Stomach (tissue), 9 donors: ENCODE measurements around the gene PLCD1. TPM values are rescaled to one million over a fixed set of nuclear protein-coding genes. Genes with fewer than 3 reads are reported as not detected.
A peak's percentile ranks its signal among the peaks of the same experiment; 100 is the strongest.

Experiments used
- DNase-seq, 2 donors: peaks; one replicate each; pipeline versions ENCODE4 v3.0.0 to v3.0.0-alpha.2; 2013 to 2019
- H3K27ac ChIP-seq, 5 donors: fragments of 200-600 bp in 4 of 5; sonication (generic) in 4 of 5; one replicate each; pipeline ENCODE4 v1.5.1; 2013 to 2019; ENCODE audit warnings: mild to moderate bottlenecking in 1 of 5, moderate library complexity in 1 of 5
- H3K27me3 ChIP-seq, 3 donors: fragments of 200-600 bp; sonication (generic); one replicate each; pipeline ENCODE4 v1.5.1; 2017 to 2019; ENCODE audit warnings: mixed run types in 1 of 3
- H3K36me3 ChIP-seq, 4 donors: fragments of 200-600 bp; sonication (generic); 1 replicate in 3 of 4; 2 replicates in 1 of 4; pipeline ENCODE4 v1.5.1; 2016 to 2019
- H3K4me1 ChIP-seq, 4 donors: fragments of 200-600 bp; sonication (generic); one replicate each; pipeline ENCODE4 v1.5.1; 2016 to 2019
- H3K4me3 ChIP-seq, 4 donors: fragments of 200-600 bp; sonication (generic) in 3 of 4; one replicate each; pipeline ENCODE4 v1.5.1; 2016 to 2019; ENCODE audit warnings: mild to moderate bottlenecking in 1 of 4
- H3K9me3 ChIP-seq, 4 donors: fragments of 200-600 bp; sonication (generic); one replicate each; pipeline ENCODE4 v1.5.1; 2016 to 2019
- EP300 ChIP-seq: sonication (generic); formaldehyde crosslinking; IDR thresholded peaks from one replicate; pipeline ENCODE4 v1.6.1; 2017; ENCODE audit warnings: antibody characterized with exemption
- POLR2A ChIP-seq, 4 donors: fragments of 450-650 bp; IDR thresholded peaks; one replicate each; pipeline ENCODE4 v1.6.1; 2016; ENCODE audit warnings: antibody characterized with exemption in 4 of 4, control low read depth in 2 of 4, mild to moderate bottlenecking in 1 of 4, moderate library complexity in 1 of 4
- POLR2AphosphoS5 ChIP-seq, 3 donors: sonication (generic); formaldehyde crosslinking; IDR thresholded peaks; one replicate each; pipeline ENCODE4 v1.6.1; 2016; ENCODE audit warnings: antibody characterized with exemption in 3 of 3
- WGBS, 5 donors: extraction: QIAGEN DNeasy Blood & Tissue Kit in 3 of 5; methylation state at CpG; one replicate each; pipeline versions ENCODE4 v1.1.5 to v1.1.7; 2013 to 2018; 5-methylcytosine and 5-hydroxymethylcytosine counted together
- intact Hi-C: fragments of 100-400 bp; cut with DNase I; formaldehyde crosslinking; loops from one replicate; pipeline ENCODE4 v1.15.1; 2023; ENCODE audit warnings: low total_unique reads
- polyA plus RNA-seq, 3 donors: library from polyadenylated mRNA; stranded (reverse); fragments of 200-250 nt; gene quantifications; one replicate each; pipeline ENCODE4 v1.2.3, GENCODE V29; 2013
- small RNA-seq, 4 donors: library from RNA; depleted of rRNA; stranded (forward); fragments of <200 nt; gene quantifications; one replicate each; pipeline ENCODE3, GENCODE V24; 2016
- total RNA-seq, 5 donors: library from RNA; depleted of rRNA; stranded (reverse); fragments of >200 nt; gene quantifications; one replicate each; pipeline versions ENCODE4 v1.1.0 to v1.2.3, GENCODE V29; 2014 to 2016
- TF ChIP-seq, protein P1 (sequence below), 7 experiments: fragments of 450-650 bp in 4 of 7; fragments of 200-600 bp in 3 of 7; sonication (generic) in 3 of 7; IDR thresholded peaks; one replicate each; pipeline ENCODE4 v1.5.1; 2016 to 2019; ENCODE audit warnings: antibody characterized with exemption in 7 of 7, control low read depth in 2 of 7, mild to moderate bottlenecking in 1 of 7
- donor health status: healthy with polysubstance abuse.
- donor health status: Bipolar disorder and iron deficiency.
- donor health status: healthy.

Gene PLCD1
- total and polyA plus RNA-seq, 8 donors, result 8.2 to 73.9 (median 13.7) TPM

- Histone ChIP-seq H3K4me3 (no peak overlapping the region), H3K4me1 (peaks cover 5 to 54% (median 44%) of the 10 kb centered on the region in 4 donors), H3K27me3 (no peaks in the 10 kb centered on the region), H3K27ac (peak overlapping the region; percentile 51 to 78 (median 65)), H3K9me3 (no peaks in the 10 kb centered on the region), H3K36me3 (peaks cover 0 to 17% (median 8%) of the 10 kb centered on the region in 4 donors)
- intact Hi-C loops, result no loop called here
- no peak for DNase-seq
- TF ChIP-seq, protein P1, sequence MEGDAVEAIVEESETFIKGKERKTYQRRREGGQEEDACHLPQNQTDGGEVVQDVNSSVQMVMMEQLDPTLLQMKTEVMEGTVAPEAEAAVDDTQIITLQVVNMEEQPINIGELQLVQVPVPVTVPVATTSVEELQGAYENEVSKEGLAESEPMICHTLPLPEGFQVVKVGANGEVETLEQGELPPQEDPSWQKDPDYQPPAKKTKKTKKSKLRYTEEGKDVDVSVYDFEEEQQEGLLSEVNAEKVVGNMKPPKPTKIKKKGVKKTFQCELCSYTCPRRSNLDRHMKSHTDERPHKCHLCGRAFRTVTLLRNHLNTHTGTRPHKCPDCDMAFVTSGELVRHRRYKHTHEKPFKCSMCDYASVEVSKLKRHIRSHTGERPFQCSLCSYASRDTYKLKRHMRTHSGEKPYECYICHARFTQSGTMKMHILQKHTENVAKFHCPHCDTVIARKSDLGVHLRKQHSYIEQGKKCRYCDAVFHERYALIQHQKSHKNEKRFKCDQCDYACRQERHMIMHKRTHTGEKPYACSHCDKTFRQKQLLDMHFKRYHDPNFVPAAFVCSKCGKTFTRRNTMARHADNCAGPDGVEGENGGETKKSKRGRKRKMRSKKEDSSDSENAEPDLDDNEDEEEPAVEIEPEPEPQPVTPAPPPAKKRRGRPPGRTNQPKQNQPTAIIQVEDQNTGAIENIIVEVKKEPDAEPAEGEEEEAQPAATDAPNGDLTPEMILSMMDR (IDR thresholded peaks at IDR 0.05), result no peak
- no peak for TF ChIP-seq EP300
- TF ChIP-seq POLR2AphosphoS5 (IDR thresholded peaks at IDR 0.05), result no peak
- no peak for TF ChIP-seq POLR2A (IDR thresholded peaks at IDR 0.05)
- 55 to 77% (median 64%) methylated on average over 7 of the region's 7 CpGs for WGBS, 5 donors
Observed at GRCh38 chr3:37957539-37957936, 71.9 kb downstream of the PLCD1 start.

Small RNA genes within 50 kb of the gene (small RNA-seq; reads per million reads assigned to genes)
- gene MIR26A1, result 2.0 to 10.6 (median 2.9) reads per million in 4 donors
- 0 reads per million in 4 donors for gene RF00019

Other genes with a start within 250 kb of the PLCD1 start
- gene CTDSPL, start 167.8 kb downstream of the PLCD1 start, total RNA-seq, result 10 to 100 TPM; 13.4 to 54.9 (median 39.7) TPM
- gene CTDSPL, start 167.8 kb downstream of the PLCD1 start, polyA plus RNA-seq, result 10 to 100 TPM; 18.9 to 32.1 (median 28.3) TPM
- gene VILL, start 38.9 kb downstream of the PLCD1 start, total RNA-seq, result 100 to 1,000 TPM in 2 of 5 donors, 10 to 100 TPM in 3; 59.8 to 191 (median 86.8) TPM
- 100 to 1,000 TPM in 1 of 3 donors, 10 to 100 TPM in 2; 24.1 to 202 (median 43.7) TPM for gene VILL, start 38.9 kb downstream of the PLCD1 start, polyA plus RNA-seq
- gene DLEC1, start 9.6 kb upstream of the PLCD1 start, total RNA-seq, result 1 to 10 TPM in 2 of 5 donors, not detected in 3; 1.3 to 1.5 TPM
- under 1 TPM; 0.12 to 0.31 (median 0.20) TPM for gene DLEC1, start 9.6 kb upstream of the PLCD1 start, polyA plus RNA-seq
- 100 to 1,000 TPM in 2 of 5 donors, 10 to 100 TPM in 3; 44.2 to 249 (median 80.4) TPM for gene ACAA1, start 107.5 kb upstream of the PLCD1 start, total RNA-seq
- 10 to 100 TPM; 60.9 to 79.1 (median 72.2) TPM for gene ACAA1, start 107.5 kb upstream of the PLCD1 start, polyA plus RNA-seq
- gene MYD88, start 109.0 kb upstream of the PLCD1 start, total RNA-seq, result 10 to 100 TPM in 4 of 5 donors, 1 to 10 TPM in 1; 9.0 to 67.8 (median 37.5) TPM
- gene MYD88, start 109.0 kb upstream of the PLCD1 start, polyA plus RNA-seq, result 10 to 100 TPM; 23.0 to 42.5 (median 26.3) TPM
- gene OXSR1, start 135.9 kb upstream of the PLCD1 start, total RNA-seq, result 10 to 100 TPM in 4 of 5 donors, 1 to 10 TPM in 1; 7.0 to 49.9 (median 27.5) TPM
- gene OXSR1, start 135.9 kb upstream of the PLCD1 start, polyA plus RNA-seq, result 10 to 100 TPM in 2 of 3 donors, 1 to 10 TPM in 1; 9.9 to 14.5 (median 11.2) TPM
- gene SLC22A13, start 236.2 kb upstream of the PLCD1 start, total RNA-seq, result under 1 TPM in 2 of 5 donors, not detected in 3; 0.29 to 0.73 TPM
- gene SLC22A13, start 236.2 kb upstream of the PLCD1 start, polyA plus RNA-seq, result under 1 TPM in 1 of 3 donors, not detected in 2; 0.05 TPM